GM13976 (cell line): ENCODE measurements around the gene MED9.

Experiments
- DNase-seq: peaks from one replicate; pipeline ENCODE4 v3.0.0; 2012; ENCODE audit warnings: low spot score
- in situ Hi-C: fragments of 300-500 bp; cut with MboI; formaldehyde crosslinking; loops from one replicate; pipeline ENCODE4 v1.12.0; 2022; ENCODE audit warnings: low sequenced_read_pairs, mixed read lengths, inconsistent platforms; ENCODE audit not compliant: unreplicated experiment
- TF ChIP-seq, protein P1 (sequence below): IDR thresholded peaks from 2 replicates; pipeline ENCODE4 v1.5.1; 2012; ENCODE audit warnings: borderline replicate concordance, mild to moderate bottlenecking; ENCODE audit not compliant: insufficient read depth; ENCODE audit errors: extremely low read depth, missing control alignments, control extremely low read depth

Gene MED9

GRCh38 chr17:17540935-17541639 is 64.3 kb downstream of the MED9 start:
- DNase-seq, result no peak
- in situ Hi-C loops, result no loop called here
- TF ChIP-seq, protein P1, sequence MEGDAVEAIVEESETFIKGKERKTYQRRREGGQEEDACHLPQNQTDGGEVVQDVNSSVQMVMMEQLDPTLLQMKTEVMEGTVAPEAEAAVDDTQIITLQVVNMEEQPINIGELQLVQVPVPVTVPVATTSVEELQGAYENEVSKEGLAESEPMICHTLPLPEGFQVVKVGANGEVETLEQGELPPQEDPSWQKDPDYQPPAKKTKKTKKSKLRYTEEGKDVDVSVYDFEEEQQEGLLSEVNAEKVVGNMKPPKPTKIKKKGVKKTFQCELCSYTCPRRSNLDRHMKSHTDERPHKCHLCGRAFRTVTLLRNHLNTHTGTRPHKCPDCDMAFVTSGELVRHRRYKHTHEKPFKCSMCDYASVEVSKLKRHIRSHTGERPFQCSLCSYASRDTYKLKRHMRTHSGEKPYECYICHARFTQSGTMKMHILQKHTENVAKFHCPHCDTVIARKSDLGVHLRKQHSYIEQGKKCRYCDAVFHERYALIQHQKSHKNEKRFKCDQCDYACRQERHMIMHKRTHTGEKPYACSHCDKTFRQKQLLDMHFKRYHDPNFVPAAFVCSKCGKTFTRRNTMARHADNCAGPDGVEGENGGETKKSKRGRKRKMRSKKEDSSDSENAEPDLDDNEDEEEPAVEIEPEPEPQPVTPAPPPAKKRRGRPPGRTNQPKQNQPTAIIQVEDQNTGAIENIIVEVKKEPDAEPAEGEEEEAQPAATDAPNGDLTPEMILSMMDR, result no peak

GRCh38 chr17:17541640-17542001 is 64.8 kb downstream of the MED9 start:
- in situ Hi-C loops, result no loop called here
- TF ChIP-seq, protein P1, result no peak
- DNase-seq, result no peak
